NCI-H2196 treated with DMSO at 0.1 percent for 48 hours (cell line): Measurements from ENCODE around the gene TKT.

Source experiments
- DNase-seq: peaks from one replicate; lab custom pipeline; 2025; ENCODE audit not compliant: unreplicated experiment; lab: John Stamatoyannopoulos, UW

Gene TKT

DNA sequence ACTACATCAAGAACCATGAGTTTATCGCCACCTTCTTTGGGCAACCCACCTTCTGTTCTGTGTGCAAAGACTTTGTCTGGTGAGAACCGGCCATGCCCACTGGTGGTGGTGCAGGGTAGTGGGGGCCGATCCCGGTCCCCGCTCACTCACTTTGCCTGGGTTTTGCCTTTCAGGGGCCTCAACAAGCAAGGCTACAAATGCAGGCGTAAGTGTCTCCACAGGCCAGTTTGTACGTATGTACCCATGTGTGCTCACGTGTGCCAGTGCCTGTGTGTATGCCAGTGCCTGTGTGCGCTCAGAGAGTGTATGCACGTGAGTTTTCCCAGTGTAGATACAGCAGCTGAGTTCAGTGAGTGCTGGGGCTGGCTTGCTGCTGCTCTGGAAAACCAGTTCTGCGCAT is 74.3 kb downstream of the TKT start:
- DNase-seq: no peak

GRCh38 chr3:53181024-53181371 is 74.8 kb downstream of the TKT start:
- DNase-seq: no peak

DNA sequence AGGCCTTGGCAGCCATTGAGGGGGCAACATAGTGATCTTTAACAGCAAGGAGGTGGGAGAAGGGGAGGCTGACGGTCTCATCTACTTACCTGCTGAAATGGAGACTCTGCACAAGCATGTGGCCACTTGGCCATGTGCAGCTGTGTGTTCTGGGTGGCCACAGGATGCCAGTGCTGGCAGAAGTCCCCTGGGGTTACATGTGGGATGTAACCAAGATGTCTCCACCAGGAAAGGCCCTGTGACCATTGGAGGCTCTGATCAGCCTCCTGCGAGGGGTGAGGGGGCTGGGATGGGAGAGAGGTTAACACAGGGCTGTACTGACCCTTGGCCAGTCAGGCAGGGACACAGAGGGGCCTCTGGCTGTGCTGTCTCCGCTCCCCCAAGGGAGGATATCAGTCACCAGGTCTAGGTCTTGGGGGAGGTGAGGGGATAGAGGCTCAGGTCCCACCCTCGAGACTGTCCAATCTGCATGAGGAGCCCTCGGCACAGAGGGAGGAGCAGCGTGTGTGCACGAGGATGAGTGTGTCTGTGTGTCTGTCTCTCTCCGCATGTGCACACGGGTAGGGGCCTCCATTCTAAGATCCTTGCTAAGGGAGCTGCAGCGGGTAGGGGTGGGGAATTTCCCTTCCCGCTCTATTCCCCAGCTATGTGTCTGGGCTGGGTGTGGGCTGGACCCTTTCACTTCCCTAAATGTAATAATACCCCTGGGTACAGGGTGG is 75.4 kb downstream of the TKT start:
- DNase-seq: no peak

DNA sequence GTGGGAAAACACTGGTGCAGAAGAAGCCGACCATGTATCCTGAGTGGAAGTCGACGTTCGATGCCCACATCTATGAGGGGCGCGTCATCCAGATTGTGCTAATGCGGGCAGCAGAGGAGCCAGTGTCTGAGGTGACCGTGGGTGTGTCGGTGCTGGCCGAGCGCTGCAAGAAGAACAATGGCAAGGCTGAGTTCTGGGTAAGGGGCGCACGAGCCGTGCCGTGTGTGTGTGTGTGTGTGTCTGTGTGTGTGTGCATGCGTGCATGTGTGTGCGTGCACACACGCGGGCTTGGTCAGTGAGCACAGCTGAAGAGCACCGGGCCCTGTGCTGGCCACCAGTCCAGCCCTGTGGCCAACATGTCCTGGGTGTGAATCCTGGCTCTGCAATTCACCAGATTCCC is 76.2 kb downstream of the TKT start:
- no peak for DNase-seq

GRCh38 chr3:53178246-53178645 is 77.6 kb downstream of the TKT start:
- no peak for DNase-seq

DNA sequence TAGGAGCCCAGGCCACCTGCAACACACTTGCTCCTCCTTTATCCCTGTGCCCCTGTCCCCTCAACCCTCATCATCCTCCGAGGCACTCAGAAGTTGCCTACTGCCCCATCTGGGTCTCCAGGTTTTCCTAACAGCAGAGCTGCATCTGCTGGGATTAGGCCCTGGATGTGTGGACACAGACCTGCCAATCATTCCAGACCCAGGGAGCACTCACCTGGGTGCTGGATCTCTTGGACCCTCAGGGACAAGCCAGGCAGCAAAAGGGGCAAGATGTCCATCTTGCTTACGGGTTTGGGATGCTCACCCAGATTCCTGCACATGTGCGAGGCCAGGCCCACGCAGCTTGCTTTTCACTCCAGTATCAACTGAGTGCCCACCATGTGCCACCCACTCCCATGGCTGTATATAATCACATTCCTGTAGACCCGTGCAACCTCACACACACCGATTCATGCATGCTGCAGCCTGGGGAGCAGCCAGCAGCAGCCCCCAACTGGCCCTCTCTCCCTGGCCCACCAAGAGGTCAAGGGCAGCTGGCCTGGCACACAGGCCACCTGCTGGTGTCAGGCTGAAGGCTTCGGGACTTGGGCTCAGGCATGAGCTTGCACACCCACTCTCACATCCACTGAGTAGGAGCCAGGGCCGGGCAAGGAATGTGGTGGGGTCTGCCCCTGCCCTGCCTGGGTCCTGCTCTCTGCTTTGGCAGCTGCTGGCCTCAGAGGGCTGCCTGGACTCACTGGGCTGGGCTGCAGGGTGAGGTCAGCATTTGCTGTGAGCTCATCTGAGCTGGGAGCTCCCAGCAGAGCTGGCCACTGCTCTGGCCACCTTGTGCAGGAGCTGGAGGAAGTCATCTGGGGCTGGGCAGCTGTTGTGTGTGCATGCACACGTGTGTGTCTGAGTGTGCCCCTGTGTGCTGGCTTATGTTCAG is 79.9 kb downstream of the TKT start:
- no peak for DNase-seq
